ENCODE results near the gene GRIP1.

DNA sequence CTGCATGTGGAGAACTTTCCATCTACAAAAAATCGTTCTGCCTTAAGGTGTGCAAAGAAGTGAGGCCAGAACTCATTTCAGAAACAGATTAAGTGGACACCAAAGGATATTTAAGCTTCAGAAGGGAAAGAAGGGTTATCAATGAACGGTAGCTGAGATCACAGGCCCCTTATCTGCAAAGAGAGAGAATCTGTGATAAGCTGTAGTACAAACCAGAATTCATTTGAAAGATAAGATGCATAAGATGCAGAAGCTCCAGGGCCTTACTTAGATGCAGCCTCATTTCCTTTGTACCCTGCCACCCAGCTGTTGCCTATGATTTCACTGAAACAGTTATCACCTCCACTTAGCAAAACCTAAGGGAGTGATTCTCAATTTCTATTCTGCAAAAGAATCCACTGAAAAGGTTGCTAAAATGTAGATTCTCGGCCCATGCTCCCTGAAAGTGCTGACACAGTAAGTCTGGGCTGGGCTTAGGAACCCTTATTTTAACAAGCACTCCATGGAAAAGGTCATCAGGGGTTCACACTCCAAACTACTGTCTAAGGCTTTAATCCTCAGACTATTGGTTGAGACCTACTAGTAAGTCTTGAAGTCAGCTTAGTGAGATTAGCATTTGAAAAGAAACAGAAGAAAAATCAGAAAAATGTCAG lies 311.7 kb downstream of the GRIP1 start:
- TF ChIP-seq SP1 (IDR thresholded peaks at IDR 0.05; ENCODE audit: low read depth, low read length) (no peak), GATAD2B (conservative IDR thresholded peaks at IDR 0.05; ENCODE audit: low read depth) (no peak), ZNF24 (IDR thresholded peaks at IDR 0.05) (no peak), TCF12 (IDR thresholded peaks at IDR 0.05; ENCODE audit: low read depth, low read length) (no peak), SPI1 (IDR thresholded peaks at IDR 0.05; ENCODE audit: borderline replicate concordance, insufficient read depth, low read depth, low read length) (no peak), ATF2 (IDR thresholded peaks at IDR 0.05; ENCODE audit: low read length) (no peak), CREB1 (IDR thresholded peaks at IDR 0.05; ENCODE audit: low read depth) (no peak), POLR2AphosphoS5 (IDR thresholded peaks at IDR 0.05; ENCODE audit: low read length) (no peak), NR2C1 (IDR thresholded peaks at IDR 0.05) (no peak)
- TF ChIP-seq, protein P1, sequence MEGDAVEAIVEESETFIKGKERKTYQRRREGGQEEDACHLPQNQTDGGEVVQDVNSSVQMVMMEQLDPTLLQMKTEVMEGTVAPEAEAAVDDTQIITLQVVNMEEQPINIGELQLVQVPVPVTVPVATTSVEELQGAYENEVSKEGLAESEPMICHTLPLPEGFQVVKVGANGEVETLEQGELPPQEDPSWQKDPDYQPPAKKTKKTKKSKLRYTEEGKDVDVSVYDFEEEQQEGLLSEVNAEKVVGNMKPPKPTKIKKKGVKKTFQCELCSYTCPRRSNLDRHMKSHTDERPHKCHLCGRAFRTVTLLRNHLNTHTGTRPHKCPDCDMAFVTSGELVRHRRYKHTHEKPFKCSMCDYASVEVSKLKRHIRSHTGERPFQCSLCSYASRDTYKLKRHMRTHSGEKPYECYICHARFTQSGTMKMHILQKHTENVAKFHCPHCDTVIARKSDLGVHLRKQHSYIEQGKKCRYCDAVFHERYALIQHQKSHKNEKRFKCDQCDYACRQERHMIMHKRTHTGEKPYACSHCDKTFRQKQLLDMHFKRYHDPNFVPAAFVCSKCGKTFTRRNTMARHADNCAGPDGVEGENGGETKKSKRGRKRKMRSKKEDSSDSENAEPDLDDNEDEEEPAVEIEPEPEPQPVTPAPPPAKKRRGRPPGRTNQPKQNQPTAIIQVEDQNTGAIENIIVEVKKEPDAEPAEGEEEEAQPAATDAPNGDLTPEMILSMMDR (IDR thresholded peaks at IDR 0.05 in 2 of 3, conservative IDR thresholded peaks at IDR 0.05 in 1 of 3; ENCODE audit: control insufficient read depth in 2 of 3, extremely low read depth in 1 of 3, insufficient read depth in 1 of 3, low read depth in 3 of 3, low read length in 3 of 3), result no peak

Data from GM12878 (cell line).